HepG2 (cell line): Measurements from ENCODE around the gene UBXN1. TPM values are rescaled to one million over a fixed set of nuclear protein-coding genes. Genes with fewer than 3 reads are reported as not detected.

Source experiments
- BHLHE40 ChIP-seq: IDR thresholded peaks from 2 replicates; pipeline ENCODE4 v1.6.1; 2011; ENCODE audit warnings: low read length, improper control_type of control experiment
- KDM5B ChIP-seq: sonication (generic); formaldehyde crosslinking; IDR thresholded peaks from 2 replicates; pipeline ENCODE4 v1.4.0; 2020; ENCODE audit warnings: missing genetic modification reagents, mild to moderate bottlenecking, borderline replicate concordance
- TEAD2 ChIP-seq: sonication (generic); formaldehyde crosslinking; IDR thresholded peaks from 2 replicates; pipeline ENCODE4 v1.9.0; 2021; ENCODE audit warnings: missing genetic modification reagents
- TEAD3 ChIP-seq: optimal IDR thresholded peaks from 2 replicates; pipeline ENCODE3; 2016; ENCODE audit warnings: borderline replicate concordance
- TRIM24 ChIP-seq: sonication (generic); formaldehyde crosslinking; IDR thresholded peaks from 2 replicates; pipeline ENCODE4 v1.8.0; 2022; ENCODE audit warnings: mild to moderate bottlenecking, missing genetic modification reagents
- TSC22D2 ChIP-seq: sonication (generic); formaldehyde crosslinking; IDR thresholded peaks from 2 replicates; pipeline ENCODE4 v1.5.1; 2020; ENCODE audit warnings: missing genetic modification reagents, mild to moderate bottlenecking, borderline replicate concordance
- YY1 ChIP-seq: IDR thresholded peaks from 2 replicates; pipeline ENCODE4 v1.6.1; 2011; ENCODE audit warnings: low read length, low read depth, moderate library complexity, mild to moderate bottlenecking; ENCODE audit not compliant: insufficient read depth, insufficient replicate concordance
- ZNF264 ChIP-seq: sonication (generic); formaldehyde crosslinking; IDR thresholded peaks from 2 replicates; pipeline ENCODE4 v1.4.0; 2020; ENCODE audit warnings: missing genetic modification reagents
- ZNF431 ChIP-seq: sonication (generic); formaldehyde crosslinking; IDR thresholded peaks from 2 replicates; pipeline ENCODE4 v1.9.0; 2022; ENCODE audit warnings: missing genetic modification reagents, low read depth, mild to moderate bottlenecking, borderline replicate concordance
- ZNF670 ChIP-seq: sonication (generic); formaldehyde crosslinking; IDR thresholded peaks from 2 replicates; pipeline ENCODE4 v1.8.0; 2022; ENCODE audit warnings: mild to moderate bottlenecking, missing genetic modification reagents, borderline replicate concordance
- ZNF674 ChIP-seq: sonication (generic); formaldehyde crosslinking; IDR thresholded peaks from 2 replicates; pipeline ENCODE4 v1.5.0; 2020; ENCODE audit warnings: low read depth, mild to moderate bottlenecking, missing genetic modification reagents
- ZNF7 ChIP-seq: IDR thresholded peaks from 2 replicates; pipeline ENCODE4 v1.6.1; 2016; ENCODE audit warnings: missing biosample characterization, missing genetic modification reagents
- ZNF841 ChIP-seq: sonication (generic); formaldehyde crosslinking; IDR thresholded peaks from 2 replicates; pipeline ENCODE4 v1.8.1; 2023; ENCODE audit warnings: missing genetic modification reagents, borderline replicate concordance
- polyA plus RNA-seq, 8 experiments: library from polyadenylated mRNA; depleted of rRNA in 3 of 8; stranded (reverse) in 7 of 8; unstranded in 1 of 8; fragments of >200 nt; fragmentation: Illumina TruSeq in 4 of 8; extraction: Trizol in 4 of 8; gene quantifications; 2 replicates each; pipeline versions ENCODE4 v1.2.1 to v1.2.3, GENCODE V29; 2011 to 2016; ENCODE audit warnings: low read depth in 4 of 8, missing spikeins in 1 of 8, mixed read lengths in 1 of 8; ENCODE audit not compliant: insufficient read depth in 1 of 8
- total RNA-seq, 5 experiments: library from RNA; depleted of rRNA; stranded (reverse); fragments of >200 nt; fragmentation: Illumina TruSeq; extraction: Trizol; gene quantifications; 2 replicates each; pipeline ENCODE4 v1.2.3, GENCODE V29; 2016; ENCODE audit warnings: low read depth in 1 of 5
- TF ChIP-seq, protein P1 (sequence below): sonication (generic); formaldehyde crosslinking; IDR thresholded peaks from 2 replicates; pipeline ENCODE4 v1.4.0; 2020; ENCODE audit warnings: missing genetic modification reagents, borderline replicate concordance
- TF ChIP-seq, protein P2 (sequence below): fragments of 450-650 bp; IDR thresholded peaks from 2 replicates; pipeline ENCODE4 v1.6.1; 2016
- TF ChIP-seq, protein P3 (sequence below): sonication (generic); formaldehyde crosslinking; IDR thresholded peaks from 2 replicates; pipeline ENCODE4 v1.4.0; 2020; ENCODE audit warnings: mild to moderate bottlenecking, missing genetic modification reagents
- TF ChIP-seq, protein P4 (sequence below): sonication (generic); formaldehyde crosslinking; IDR thresholded peaks from 2 replicates; pipeline ENCODE4 v1.4.0; 2020; ENCODE audit warnings: mild to moderate bottlenecking, missing genetic modification reagents
- TF ChIP-seq, protein P5 (sequence below): IDR thresholded peaks from 2 replicates; pipeline ENCODE4 v1.6.1; 2016; ENCODE audit warnings: missing genetic modification reagents, missing compliant biosample characterization

Gene UBXN1
- total and polyA plus RNA-seq, 2 of the 13 experiments (the other 11 are each of a cell fraction or from before 2014, with no cell fraction given) = 47.5 to 52.4 TPM

DNA sequence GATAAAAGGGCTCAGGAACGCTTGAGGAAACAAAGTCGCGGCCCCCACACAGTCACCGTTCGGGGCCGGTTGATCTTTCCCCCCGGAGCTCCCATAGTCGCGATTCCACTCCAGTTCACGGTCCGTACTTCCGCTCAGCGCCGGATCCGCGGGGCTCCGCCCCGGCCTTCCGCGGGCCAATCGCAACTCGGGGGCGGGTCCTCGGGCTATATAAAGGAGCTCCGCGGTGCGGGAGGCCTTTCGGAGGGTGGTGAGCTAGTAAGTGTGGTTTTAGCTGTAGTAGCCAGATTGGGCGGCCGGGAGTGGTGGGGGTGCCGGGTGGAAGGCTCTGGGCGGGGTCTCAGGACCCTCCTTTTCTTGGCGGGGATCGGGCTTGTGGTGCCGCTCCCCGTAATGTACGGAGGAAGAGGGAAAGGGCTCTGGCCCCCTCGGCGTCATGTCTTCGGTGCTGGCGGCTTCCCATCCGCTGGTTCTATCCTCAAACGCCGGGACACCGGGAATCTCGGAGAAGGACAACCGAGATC, 13.7 kb downstream of the UBXN1 start, which contains the start of the genes C11orf98 and CSKMT (continued):
- TF ChIP-seq, protein P1, sequence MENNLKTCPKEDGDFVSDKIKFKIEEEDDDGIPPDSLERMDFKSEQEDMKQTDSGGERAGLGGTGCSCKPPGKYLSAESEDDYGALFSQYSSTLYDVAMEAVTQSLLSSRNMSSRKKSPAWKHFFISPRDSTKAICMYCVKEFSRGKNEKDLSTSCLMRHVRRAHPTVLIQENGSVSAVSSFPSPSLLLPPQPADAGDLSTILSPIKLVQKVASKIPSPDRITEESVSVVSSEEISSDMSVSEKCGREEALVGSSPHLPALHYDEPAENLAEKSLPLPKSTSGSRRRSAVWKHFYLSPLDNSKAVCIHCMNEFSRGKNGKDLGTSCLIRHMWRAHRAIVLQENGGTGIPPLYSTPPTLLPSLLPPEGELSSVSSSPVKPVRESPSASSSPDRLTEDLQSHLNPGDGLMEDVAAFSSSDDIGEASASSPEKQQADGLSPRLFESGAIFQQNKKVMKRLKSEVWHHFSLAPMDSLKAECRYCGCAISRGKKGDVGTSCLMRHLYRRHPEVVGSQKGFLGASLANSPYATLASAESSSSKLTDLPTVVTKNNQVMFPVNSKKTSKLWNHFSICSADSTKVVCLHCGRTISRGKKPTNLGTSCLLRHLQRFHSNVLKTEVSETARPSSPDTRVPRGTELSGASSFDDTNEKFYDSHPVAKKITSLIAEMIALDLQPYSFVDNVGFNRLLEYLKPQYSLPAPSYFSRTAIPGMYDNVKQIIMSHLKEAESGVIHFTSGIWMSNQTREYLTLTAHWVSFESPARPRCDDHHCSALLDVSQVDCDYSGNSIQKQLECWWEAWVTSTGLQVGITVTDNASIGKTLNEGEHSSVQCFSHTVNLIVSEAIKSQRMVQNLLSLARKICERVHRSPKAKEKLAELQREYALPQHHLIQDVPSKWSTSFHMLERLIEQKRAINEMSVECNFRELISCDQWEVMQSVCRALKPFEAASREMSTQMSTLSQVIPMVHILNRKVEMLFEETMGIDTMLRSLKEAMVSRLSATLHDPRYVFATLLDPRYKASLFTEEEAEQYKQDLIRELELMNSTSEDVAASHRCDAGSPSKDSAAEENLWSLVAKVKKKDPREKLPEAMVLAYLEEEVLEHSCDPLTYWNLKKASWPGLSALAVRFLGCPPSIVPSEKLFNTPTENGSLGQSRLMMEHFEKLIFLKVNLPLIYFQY (CRISPR knock-in tag) = peak; percentile 69; the same call in 1 of the 2 replicates
- peak; percentile 76; the same call in 1 of the 2 replicates for TF ChIP-seq KDM5B (CRISPR knock-in tag)
- no peak for TF ChIP-seq TEAD3 (CRISPR knock-in tag)
- no peak for TF ChIP-seq ZNF670 (CRISPR knock-in tag)
- TF ChIP-seq, protein P2, sequence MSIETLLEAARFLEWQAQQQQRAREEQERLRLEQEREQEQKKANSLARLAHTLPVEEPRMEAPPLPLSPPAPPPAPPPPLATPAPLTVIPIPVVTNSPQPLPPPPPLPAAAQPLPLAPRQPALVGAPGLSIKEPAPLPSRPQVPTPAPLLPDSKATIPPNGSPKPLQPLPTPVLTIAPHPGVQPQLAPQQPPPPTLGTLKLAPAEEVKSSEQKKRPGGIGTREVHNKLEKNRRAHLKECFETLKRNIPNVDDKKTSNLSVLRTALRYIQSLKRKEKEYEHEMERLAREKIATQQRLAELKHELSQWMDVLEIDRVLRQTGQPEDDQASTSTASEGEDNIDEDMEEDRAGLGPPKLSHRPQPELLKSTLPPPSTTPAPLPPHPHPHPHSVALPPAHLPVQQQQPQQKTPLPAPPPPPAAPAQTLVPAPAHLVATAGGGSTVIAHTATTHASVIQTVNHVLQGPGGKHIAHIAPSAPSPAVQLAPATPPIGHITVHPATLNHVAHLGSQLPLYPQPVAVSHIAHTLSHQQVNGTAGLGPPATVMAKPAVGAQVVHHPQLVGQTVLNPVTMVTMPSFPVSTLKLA = no peak
- TF ChIP-seq YY1 = peak; percentile 75
- TF ChIP-seq ZNF841 (CRISPR knock-in tag) = no peak
- no peak for TF ChIP-seq TRIM24 (CRISPR knock-in tag)
- no peak for TF ChIP-seq BHLHE40
- TF ChIP-seq, protein P3, sequence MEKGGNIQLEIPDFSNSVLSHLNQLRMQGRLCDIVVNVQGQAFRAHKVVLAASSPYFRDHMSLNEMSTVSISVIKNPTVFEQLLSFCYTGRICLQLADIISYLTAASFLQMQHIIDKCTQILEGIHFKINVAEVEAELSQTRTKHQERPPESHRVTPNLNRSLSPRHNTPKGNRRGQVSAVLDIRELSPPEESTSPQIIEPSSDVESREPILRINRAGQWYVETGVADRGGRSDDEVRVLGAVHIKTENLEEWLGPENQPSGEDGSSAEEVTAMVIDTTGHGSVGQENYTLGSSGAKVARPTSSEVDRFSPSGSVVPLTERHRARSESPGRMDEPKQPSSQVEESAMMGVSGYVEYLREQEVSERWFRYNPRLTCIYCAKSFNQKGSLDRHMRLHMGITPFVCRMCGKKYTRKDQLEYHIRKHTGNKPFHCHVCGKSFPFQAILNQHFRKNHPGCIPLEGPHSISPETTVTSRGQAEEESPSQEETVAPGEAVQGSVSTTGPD = no peak; the same call in 1 of the 2 replicates
- no peak for TF ChIP-seq ZNF431 (CRISPR knock-in tag)
- TF ChIP-seq TSC22D2 (CRISPR knock-in tag) = peak; percentile 95
- no peak for TF ChIP-seq ZNF7 (CRISPR knock-in tag)
- TF ChIP-seq, protein P4, sequence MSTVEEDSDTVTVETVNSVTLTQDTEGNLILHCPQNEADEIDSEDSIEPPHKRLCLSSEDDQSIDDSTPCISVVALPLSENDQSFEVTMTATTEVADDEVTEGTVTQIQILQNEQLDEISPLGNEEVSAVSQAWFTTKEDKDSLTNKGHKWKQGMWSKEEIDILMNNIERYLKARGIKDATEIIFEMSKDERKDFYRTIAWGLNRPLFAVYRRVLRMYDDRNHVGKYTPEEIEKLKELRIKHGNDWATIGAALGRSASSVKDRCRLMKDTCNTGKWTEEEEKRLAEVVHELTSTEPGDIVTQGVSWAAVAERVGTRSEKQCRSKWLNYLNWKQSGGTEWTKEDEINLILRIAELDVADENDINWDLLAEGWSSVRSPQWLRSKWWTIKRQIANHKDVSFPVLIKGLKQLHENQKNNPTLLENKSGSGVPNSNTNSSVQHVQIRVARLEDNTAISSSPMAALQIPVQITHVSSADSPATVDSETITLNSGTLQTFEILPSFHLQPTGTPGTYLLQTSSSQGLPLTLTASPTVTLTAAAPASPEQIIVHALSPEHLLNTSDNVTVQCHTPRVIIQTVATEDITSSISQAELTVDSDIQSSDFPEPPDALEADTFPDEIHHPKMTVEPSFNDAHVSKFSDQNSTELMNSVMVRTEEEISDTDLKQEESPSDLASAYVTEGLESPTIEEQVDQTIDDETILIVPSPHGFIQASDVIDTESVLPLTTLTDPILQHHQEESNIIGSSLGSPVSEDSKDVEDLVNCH (CRISPR knock-in tag) = no peak
- TF ChIP-seq ZNF674 (CRISPR knock-in tag) = no peak
- no peak for TF ChIP-seq TEAD2 (CRISPR knock-in tag)
- TF ChIP-seq, protein P5, sequence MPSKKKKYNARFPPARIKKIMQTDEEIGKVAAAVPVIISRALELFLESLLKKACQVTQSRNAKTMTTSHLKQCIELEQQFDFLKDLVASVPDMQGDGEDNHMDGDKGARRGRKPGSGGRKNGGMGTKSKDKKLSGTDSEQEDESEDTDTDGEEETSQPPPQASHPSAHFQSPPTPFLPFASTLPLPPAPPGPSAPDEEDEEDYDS (CRISPR knock-in tag) = peak; percentile 97
- 0 out of 2 replicates have a peak, but pooled peaks have one; percentile 73 for TF ChIP-seq ZNF264
